ENCODE data around the gene YBX2.
"Not testable (repeated sequence)": the region's sequence is repeated elsewhere in the genome, so short reads cannot be mapped to it uniquely, and the experiment has no call there.

The YBX2 gene

GRCh38 chr17:7294614-7295153 lies at the start of gene YBX2:
Gene YBX2 (minus strand): TSS chr17:7294639. CDS start chr17:7294500, 139 bp downstream.
- TF ChIP-seq, protein P1, sequence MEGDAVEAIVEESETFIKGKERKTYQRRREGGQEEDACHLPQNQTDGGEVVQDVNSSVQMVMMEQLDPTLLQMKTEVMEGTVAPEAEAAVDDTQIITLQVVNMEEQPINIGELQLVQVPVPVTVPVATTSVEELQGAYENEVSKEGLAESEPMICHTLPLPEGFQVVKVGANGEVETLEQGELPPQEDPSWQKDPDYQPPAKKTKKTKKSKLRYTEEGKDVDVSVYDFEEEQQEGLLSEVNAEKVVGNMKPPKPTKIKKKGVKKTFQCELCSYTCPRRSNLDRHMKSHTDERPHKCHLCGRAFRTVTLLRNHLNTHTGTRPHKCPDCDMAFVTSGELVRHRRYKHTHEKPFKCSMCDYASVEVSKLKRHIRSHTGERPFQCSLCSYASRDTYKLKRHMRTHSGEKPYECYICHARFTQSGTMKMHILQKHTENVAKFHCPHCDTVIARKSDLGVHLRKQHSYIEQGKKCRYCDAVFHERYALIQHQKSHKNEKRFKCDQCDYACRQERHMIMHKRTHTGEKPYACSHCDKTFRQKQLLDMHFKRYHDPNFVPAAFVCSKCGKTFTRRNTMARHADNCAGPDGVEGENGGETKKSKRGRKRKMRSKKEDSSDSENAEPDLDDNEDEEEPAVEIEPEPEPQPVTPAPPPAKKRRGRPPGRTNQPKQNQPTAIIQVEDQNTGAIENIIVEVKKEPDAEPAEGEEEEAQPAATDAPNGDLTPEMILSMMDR (IDR thresholded peaks at IDR 0.05; ENCODE audit: low read depth, low read length) = no peak
- no peak within 1 kb of the TSS for H3K4me3 ChIP-seq (ENCODE audit: low read depth, low read length)

DNA sequence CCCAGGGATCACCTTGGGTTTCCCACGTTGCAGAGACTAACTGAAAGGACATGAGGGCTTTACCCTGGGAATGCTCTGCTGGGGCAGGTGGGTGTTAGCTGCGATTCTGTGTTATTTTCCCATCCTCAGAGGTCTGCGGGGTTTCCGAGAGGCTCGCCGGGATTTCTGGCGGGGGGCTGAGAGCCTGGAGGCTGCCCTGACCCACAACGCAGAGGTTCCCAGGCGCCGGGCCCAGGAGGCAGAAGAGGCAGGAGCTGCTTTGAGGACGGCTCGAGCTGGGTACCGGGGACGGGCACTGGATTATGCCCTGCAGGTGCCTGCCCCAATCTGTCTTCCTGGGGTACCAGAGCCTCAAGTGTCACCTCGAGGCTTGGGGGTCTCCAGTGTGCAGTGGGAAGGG lies 48.8 kb upstream of the YBX2 start:
- H3K4me3 ChIP-seq (ENCODE audit: low read depth, low read length) = no peak overlapping the region
- TF ChIP-seq, protein P1 (IDR thresholded peaks at IDR 0.05; ENCODE audit: low read depth, low read length) = no peak

DNA sequence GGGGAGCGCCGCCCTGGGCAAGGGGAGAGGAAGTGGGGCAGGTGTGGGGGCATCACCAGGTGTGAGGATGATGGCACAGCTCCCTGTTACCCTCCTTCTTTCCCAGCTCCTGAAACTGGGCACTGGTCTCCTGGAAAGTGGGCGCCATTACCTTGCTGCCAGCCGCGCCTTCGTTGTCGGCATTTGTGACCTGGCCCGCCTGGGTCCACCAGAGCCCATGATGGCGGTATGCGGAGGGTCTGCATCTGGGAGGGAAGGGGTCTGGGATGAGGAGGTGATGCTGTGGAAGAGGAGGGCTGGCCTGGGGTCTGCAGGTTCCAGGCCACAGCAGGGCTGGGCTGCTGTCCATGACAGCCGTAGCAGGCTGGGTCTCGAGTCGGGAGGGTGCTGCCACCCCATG lies 47.4 kb upstream of the YBX2 start:
- TF ChIP-seq, protein P1 (IDR thresholded peaks at IDR 0.05; ENCODE audit: low read depth, low read length) = no peak
- no peak overlapping the region for H3K4me3 ChIP-seq (ENCODE audit: low read depth, low read length)

- H3K4me3 ChIP-seq (ENCODE audit: low read depth, low read length) = no peak overlapping the region
- TF ChIP-seq, protein P1 (IDR thresholded peaks at IDR 0.05; ENCODE audit: low read depth, low read length) = no peak
Measured at GRCh38 chr17:7340179-7340578, 45.7 kb upstream of the YBX2 start.

GRCh38 chr17:7337600-7337999 lies 43.2 kb upstream of the YBX2 start:
- H3K4me3 ChIP-seq (ENCODE audit: low read depth, low read length) = not testable (repeated sequence)

DNA sequence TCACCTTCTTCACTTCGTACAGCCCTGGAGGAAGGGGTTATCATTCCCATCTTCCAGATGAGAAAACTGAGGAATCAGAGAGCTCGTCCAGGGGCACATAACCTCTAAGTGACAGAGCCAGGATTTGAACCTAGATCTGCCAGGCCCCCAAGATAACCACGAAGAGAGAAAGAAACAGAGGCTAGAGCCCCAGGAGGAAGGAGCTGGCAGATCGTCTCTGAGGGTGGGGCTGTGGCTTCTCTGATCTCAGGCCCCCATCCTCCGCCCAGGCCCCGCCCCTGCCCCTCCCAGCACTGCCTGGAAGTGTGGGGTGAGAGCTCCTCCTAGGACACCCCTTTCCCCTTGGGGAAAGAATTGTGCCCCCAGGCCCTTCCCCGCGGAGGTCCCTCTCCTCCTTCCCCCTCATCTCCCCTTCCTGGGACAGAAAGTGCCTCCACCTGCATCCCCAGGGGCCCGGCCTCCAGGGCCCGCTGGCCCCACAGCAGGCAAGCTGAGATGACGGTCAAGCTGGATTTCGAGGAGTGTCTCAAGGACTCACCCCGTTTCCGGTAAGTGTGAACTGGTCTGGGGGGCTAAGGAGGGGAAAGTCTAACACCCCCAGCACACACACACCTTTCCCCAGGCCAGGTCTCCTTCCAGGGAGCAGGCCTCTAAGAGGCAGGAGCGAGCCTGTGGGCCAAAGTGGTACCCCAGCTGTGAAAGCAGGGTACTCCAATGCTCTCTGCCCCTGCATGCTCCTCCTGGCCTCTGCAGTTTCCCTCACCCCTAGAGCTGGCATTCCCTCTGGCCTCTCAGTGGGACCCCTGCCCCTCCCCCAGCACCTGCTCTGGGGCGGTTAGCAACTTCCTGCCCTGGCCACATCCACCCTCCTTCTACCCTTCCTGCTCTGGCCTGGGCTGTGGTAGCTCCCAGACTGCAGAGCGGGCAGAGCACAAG lies 42.1 kb upstream of the YBX2 start, which contains the start of gene ACAP1:
ACAP1 (plus strand) TSS at position 290 of the 936 bp plus-strand sequence; CDS start at position 496, 206 bp downstream.
- TF ChIP-seq, protein P1 (IDR thresholded peaks at IDR 0.05; ENCODE audit: low read depth, low read length) = no peak
- H3K4me3 ChIP-seq (ENCODE audit: low read depth, low read length) = no peak within 1 kb of the TSS

- H3K4me3 ChIP-seq (ENCODE audit: low read depth, low read length) = not testable (repeated sequence)
Measured at GRCh38 chr17:7335765-7336164, 41.3 kb upstream of the YBX2 start.

DNA sequence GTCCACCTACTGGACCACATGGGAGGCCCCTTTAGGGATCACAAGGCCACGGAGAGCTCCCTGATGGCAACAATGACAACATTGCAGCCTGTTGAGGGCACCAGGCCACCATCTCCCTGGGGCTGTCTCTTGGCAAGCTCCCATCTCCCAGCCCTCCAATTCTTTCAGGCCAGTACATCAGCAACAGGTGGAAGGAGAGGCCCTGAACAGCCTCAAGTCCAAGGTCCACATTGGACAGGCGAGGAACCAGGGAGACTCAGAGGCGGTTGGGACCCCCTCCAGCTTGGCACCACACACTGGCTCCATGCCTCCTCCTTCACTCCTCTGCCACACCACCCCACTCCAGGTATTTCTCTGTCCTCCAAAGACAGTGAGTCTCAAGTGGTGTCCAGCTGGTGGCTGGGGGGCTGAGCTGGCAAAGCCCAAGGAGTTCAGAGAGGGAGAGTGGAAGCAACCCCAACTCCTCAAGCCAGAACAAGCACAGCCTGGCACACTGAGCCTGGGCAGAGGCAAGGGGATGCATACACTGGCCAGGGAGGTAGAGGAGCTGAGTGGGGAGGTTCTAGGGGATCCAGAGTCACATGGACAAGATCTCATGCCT lies 40.6 kb upstream of the YBX2 start:
- no peak overlapping the region for H3K4me3 ChIP-seq (ENCODE audit: low read depth, low read length)
- TF ChIP-seq, protein P1 (IDR thresholded peaks at IDR 0.05; ENCODE audit: low read depth, low read length) = no peak

- H3K4me3 ChIP-seq (ENCODE audit: low read depth, low read length) = not testable (repeated sequence)
Measured at GRCh38 chr17:7332600-7333069, 38.2 kb upstream of the YBX2 start.

Measured in WI38 (cell line).